ENCODE measurements around the gene PTPN1.

- TF ChIP-seq TAF1 (IDR thresholded peaks at IDR 0.05; ENCODE audit: borderline replicate concordance, insufficient read depth, low read length), result no peak
- TF ChIP-seq, protein P1, sequence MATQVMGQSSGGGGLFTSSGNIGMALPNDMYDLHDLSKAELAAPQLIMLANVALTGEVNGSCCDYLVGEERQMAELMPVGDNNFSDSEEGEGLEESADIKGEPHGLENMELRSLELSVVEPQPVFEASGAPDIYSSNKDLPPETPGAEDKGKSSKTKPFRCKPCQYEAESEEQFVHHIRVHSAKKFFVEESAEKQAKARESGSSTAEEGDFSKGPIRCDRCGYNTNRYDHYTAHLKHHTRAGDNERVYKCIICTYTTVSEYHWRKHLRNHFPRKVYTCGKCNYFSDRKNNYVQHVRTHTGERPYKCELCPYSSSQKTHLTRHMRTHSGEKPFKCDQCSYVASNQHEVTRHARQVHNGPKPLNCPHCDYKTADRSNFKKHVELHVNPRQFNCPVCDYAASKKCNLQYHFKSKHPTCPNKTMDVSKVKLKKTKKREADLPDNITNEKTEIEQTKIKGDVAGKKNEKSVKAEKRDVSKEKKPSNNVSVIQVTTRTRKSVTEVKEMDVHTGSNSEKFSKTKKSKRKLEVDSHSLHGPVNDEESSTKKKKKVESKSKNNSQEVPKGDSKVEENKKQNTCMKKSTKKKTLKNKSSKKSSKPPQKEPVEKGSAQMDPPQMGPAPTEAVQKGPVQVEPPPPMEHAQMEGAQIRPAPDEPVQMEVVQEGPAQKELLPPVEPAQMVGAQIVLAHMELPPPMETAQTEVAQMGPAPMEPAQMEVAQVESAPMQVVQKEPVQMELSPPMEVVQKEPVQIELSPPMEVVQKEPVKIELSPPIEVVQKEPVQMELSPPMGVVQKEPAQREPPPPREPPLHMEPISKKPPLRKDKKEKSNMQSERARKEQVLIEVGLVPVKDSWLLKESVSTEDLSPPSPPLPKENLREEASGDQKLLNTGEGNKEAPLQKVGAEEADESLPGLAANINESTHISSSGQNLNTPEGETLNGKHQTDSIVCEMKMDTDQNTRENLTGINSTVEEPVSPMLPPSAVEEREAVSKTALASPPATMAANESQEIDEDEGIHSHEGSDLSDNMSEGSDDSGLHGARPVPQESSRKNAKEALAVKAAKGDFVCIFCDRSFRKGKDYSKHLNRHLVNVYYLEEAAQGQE (IDR thresholded peaks at IDR 0.05; ENCODE audit: insufficient read depth in 1 of 2, low read depth in 2 of 2, low read length in 2 of 2), result no peak
Measured at GRCh38 chr20:50504231-50504823, 5.9 kb upstream of the PTPN1 start.
